GM21717 (cell line): Measurements from ENCODE around the gene ETV6.

Source experiments
- ATAC-seq: cut with Tn5 transposase; IDR thresholded peaks from one replicate; pipeline ENCODE4 v1.9.1; 2021; ENCODE audit warnings: mild to moderate bottlenecking, moderate library complexity; ENCODE audit not compliant: unreplicated experiment

The ETV6 gene

GRCh38 chr12:11713202-11713601 lies 63.7 kb downstream of the ETV6 start:
- no peak for ATAC-seq

GRCh38 chr12:11714626-11715025 lies 65.2 kb downstream of the ETV6 start:
- no peak for ATAC-seq

DNA sequence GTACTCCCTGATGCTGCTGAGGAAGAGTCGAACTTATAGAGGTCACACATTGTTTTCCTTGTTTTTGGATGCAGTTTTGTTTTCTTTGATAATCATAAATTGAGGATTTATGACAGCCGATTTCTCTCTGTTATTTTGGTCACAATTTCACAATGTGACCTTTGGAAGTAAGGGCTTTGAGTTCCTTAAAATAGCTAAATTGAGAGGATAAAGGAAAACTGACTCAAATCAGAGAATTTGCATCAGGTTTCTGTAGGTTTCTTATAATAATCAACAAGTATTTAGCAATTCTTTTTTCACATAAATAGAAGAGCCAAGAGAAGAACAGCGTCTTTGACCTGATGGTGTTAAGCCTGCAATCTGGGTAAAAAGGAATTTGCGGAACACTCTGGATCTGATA lies 66.1 kb downstream of the ETV6 start:
- ATAC-seq = no peak

- ATAC-seq = no peak
Observed at GRCh38 chr12:11716794-11717518, 67.5 kb downstream of the ETV6 start.

GRCh38 chr12:11717519-11717961 lies 68.1 kb downstream of the ETV6 start:
- ATAC-seq = no peak

DNA sequence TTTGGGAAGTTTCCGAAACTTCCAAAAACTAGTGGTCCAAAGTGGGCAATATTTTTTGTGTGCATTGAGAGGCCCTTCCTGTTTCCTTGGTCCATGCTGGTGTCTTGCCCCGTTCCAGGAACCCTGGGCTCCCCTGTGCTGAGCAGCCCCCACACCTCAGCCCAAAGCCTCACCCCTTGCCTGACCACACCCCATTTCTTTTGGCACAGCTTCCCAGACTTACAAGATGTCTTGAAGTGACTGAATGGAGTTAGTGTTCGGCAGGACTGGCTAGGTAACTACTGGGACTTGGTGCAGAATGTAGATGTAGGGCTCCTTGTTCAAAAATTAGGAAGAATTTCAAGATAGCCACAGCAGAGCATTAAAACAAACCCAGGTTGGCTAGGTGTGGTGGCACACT lies 68.6 kb downstream of the ETV6 start:
- no peak for ATAC-seq

GRCh38 chr12:11718768-11719253 lies 69.3 kb downstream of the ETV6 start:
- ATAC-seq = no peak

DNA sequence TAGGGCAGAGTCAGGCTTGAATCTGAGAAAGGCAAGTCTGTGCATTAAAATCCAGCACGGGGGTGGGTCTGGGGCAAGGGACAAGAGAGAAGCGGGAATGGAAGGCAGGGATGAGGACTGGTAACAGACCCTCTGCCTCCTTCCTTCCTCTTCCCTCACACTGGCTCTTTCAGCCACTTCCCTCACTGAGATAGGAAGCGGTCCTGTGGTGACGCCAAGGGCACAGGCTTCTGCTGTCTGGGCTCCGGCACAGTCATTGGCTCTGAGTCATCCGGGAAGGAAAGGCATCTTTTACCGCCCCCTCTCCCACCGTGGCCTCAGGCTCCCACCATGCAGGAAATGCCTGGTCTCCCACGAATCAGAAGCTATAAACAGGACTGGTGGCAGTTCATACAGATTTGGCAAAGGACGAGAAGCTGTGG lies 70.2 kb downstream of the ETV6 start:
- no peak for ATAC-seq

DNA sequence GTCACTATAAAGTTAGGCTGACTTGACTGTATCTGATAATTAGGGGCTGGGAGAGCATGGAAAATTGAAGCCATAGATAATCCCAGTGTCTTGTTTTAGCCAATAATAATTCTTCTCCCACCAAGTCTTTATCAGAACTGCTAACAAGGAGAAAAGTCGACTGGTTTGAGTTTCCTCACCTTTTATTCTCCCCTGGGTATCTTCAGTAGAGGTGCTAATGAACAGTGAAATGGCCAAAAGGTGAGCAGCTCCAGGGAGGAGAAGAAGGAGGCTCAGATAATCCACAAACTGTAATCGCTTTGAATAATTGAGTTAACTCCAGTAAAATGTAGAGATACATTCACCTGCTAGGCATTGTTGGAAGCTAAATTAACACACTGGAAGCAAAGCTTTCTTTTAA lies 72.6 kb downstream of the ETV6 start:
- no peak for ATAC-seq

DNA sequence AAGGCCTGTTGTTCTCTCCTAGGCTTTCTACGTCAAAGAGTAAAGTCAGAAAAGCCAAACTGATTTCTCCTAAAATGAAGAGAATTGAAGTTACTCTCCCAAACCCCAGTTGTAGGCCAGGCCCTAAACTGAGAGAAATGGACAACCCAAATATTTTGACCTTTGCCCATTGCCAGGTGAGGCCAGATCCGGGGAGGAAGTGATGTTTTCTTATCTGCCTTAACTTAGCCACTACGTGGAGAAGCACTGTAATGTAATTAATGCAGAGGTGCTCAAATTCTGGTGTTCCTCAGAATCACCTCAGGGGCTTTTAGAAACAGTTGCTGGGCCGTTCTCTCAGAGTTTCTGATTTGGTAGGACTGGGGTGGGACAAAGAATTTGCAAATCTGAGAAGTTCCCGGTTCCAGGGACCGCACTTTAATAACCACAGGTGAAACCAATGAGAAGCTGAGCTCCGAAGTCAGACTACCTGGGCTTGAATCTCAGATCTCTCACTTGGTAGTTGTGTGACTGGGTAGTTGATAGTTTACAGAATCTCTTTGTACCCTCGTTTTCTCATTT lies 73.2 kb downstream of the ETV6 start:
- ATAC-seq = no peak

- no peak for ATAC-seq
Observed at GRCh38 chr12:11723993-11724392, 74.5 kb downstream of the ETV6 start.

- no peak for ATAC-seq
Observed at GRCh38 chr12:11724888-11725311, 75.4 kb downstream of the ETV6 start.

- ATAC-seq = no peak
Observed at GRCh38 chr12:11725686-11726085, 76.2 kb downstream of the ETV6 start.

DNA sequence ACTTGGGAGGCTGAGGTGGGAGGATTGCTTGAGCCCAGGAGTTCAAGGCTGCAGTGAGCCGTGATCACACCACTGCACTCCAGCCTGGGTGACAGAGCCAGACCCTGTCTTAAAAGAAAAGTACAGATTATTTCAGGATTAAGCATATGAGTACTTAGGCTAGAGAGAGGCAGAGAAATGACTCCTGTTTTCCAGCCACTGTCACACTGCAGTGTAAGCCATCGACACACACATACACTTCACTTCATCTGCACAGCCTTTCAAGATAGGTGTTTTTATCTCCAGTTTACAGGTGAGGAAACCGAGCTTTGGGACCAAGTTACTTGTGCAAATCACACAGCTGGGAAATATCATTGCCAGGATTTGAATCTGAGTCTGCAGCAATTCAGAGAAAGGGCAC lies 77.2 kb downstream of the ETV6 start:
- ATAC-seq = no peak

GRCh38 chr12:11727133-11727664 lies 77.7 kb downstream of the ETV6 start:
- ATAC-seq = no peak

GRCh38 chr12:11728154-11728755 lies 78.8 kb downstream of the ETV6 start:
- no peak for ATAC-seq

DNA sequence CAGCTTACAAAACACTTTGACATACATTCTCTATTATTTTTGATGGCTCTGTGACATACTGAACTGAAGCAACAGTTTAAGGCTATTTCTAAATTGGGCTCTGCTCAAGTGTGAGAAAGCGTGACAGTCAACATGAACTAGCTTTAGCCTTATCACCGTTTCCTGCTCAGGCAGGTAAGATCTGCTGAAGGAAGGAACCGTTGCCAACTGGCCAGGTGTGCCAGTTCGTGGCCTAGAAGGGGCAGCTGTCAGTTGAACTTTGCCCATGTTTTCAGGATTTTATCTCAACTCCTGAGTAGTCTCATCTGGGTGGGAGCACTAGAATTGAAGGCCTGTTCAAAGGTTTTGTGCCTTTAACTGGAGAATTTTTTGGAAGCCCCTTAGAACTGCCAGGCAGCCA lies 79.5 kb downstream of the ETV6 start:
- no peak for ATAC-seq

- no peak for ATAC-seq
Observed at GRCh38 chr12:11729439-11730150, 80.1 kb downstream of the ETV6 start.

GRCh38 chr12:11730299-11731041 lies 81.0 kb downstream of the ETV6 start:
- peak; percentile 41 for ATAC-seq

- no peak for ATAC-seq
Observed at GRCh38 chr12:11731042-11731357, 81.5 kb downstream of the ETV6 start.

DNA sequence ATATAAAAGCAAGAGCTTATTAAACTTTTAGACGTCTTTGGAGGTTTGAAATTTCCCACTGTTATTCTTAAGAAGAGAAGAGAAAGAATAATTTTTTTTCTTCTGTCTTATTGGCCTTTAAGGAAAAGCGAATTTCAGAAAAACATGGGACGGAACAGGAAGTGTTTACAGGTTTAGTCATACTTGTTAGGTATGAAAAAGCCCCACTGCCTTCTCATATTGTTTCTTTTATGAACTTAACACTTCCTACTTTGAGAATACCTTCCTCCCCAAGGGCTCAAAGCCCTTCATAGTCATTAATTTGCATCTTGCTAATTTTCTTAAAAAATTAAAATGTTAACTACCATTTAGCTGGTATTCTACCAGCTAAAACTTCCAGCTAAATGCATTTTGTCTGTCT lies 82.0 kb downstream of the ETV6 start:
- ATAC-seq = no peak
